ES-I3 (cell line): ENCODE results near the gene RAB4A.
A peak's percentile ranks its signal among the peaks of the same experiment; 100 is the strongest.

Experiments used
- H3K36me3 ChIP-seq: 2 replicates; pipeline ENCODE4 v1.6.1; 2013; ENCODE audit warnings: mild to moderate bottlenecking, low read length, control low read depth, moderate library complexity; ENCODE audit not compliant: insufficient read depth
- H3K4me1 ChIP-seq: 2 replicates; pipeline ENCODE4 v1.6.1; 2013; ENCODE audit warnings: mild to moderate bottlenecking, control low read depth, low read length; ENCODE audit not compliant: insufficient read depth
- H3K9ac ChIP-seq: 2 replicates; pipeline ENCODE4 v1.6.1; 2013; ENCODE audit warnings: low read depth, mild to moderate bottlenecking, low read length, moderate library complexity
- H3K9me3 ChIP-seq: 2 replicates; pipeline ENCODE4 v1.6.1; 2013; ENCODE audit warnings: mild to moderate bottlenecking, low read length, moderate library complexity; ENCODE audit not compliant: control insufficient read depth, insufficient read depth

RAB4A gene, protein sequence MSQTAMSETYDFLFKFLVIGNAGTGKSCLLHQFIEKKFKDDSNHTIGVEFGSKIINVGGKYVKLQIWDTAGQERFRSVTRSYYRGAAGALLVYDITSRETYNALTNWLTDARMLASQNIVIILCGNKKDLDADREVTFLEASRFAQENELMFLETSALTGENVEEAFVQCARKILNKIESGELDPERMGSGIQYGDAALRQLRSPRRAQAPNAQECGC

GRCh38 chr1:229270547-229271447, at the start of gene RAB4A:
TSS of gene RAB4A (plus strand) at chr1:229271111. CDS start at chr1:229271340, 229 bp downstream.
- Histone ChIP-seq H3K9ac (peak within 1 kb of the TSS; percentile 88), H3K4me1 (peaks cover 14% of the 10 kb centered on the region), H3K9me3 (no peaks in the 10 kb centered on the region), H3K36me3 (no peaks in the 10 kb centered on the region)

- Histone ChIP-seq H3K9ac (no peak overlapping the region), H3K4me1 (peaks cover 20% of the 10 kb centered on the region), H3K9me3 (no peaks in the 10 kb centered on the region), H3K36me3 (no peaks in the 10 kb centered on the region)
Measured at GRCh38 chr1:229222081-229222480, 48.8 kb upstream of the RAB4A start.

GRCh38 chr1:229223498-229223897, 47.4 kb upstream of the RAB4A start:
- no peaks in the 10 kb centered on the region for H3K36me3 ChIP-seq
- H3K4me1 ChIP-seq: peaks cover 22% of the 10 kb centered on the region
- H3K9me3 ChIP-seq: no peaks in the 10 kb centered on the region
- H3K9ac ChIP-seq: no peak overlapping the region

DNA sequence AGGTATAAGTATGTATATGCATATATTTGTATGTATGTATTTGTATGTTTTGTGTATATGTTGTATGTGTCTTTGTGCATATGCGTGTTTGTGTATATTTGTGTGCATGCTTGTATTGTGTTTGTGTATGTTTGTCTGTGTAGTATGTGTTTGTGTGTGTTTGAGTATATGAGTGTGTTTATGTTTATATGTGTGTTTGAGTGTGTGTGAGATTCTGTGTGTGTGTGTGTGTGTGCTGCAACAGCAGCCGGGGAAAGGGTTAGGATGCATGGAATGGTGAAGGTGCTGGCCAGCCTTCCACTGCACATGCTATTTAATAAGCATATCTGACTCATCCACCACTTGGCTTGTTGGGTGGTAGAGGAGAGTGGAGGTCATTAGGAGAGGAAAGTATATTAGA, 46.6 kb upstream of the RAB4A start:
- Histone ChIP-seq H3K9me3 (no peaks in the 10 kb centered on the region), H3K4me1 (peaks cover 29% of the 10 kb centered on the region), H3K36me3 (no peaks in the 10 kb centered on the region), H3K9ac (no peak overlapping the region)

DNA sequence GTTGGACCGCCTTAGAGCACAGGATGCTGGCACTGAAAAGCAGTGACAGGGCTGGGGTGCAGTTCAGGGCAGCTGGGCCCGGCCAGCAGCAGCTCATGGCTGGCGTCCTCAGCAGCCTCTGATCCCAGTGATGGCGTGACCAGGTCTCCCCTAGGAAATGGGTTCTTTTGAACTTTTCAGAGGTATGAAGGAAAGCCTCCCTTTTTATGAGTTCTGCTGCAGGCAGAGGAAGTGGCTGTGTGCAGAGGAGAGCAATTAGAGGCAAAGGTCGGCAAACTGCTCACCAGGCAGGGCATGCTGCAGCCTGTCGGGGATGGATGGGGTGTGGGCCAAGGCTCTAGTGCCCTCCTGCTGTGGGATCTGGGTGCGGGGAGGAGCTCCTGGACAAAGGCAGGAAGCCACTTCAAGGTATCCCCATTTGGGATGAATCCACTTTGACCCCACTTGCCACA, 45.6 kb upstream of the RAB4A start:
- Histone ChIP-seq H3K9me3 (no peaks in the 10 kb centered on the region), H3K36me3 (no peaks in the 10 kb centered on the region), H3K4me1 (peaks cover 39% of the 10 kb centered on the region), H3K9ac (no peak overlapping the region)

DNA sequence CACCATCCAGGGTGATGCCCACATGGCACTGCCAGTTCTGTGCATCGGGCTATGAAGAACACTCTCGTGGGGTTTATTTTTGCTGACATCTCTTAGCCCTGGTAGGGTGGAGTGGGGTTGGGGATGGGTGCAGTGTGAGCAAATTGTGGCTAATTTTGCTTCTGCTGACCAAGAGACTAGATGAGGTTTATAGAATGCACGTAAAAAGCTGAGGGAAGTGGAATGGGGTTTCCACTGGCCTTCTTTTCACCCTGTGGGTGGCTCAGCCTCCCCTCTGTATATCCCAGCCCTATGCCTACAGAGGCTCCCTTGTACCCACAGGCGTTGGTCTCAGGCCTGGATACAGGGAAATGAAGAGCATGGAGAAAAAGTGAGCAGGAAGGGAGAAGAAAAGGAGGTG, 44.1 kb upstream of the RAB4A start:
- no peaks in the 10 kb centered on the region for H3K9me3 ChIP-seq
- H3K9ac ChIP-seq: no peak overlapping the region
- H3K36me3 ChIP-seq: no peaks in the 10 kb centered on the region
- H3K4me1 ChIP-seq: peaks cover 49% of the 10 kb centered on the region

- Histone ChIP-seq H3K36me3 (no peaks in the 10 kb centered on the region), H3K9me3 (no peaks in the 10 kb centered on the region), H3K9ac (no peak overlapping the region), H3K4me1 (peaks cover 55% of the 10 kb centered on the region)
Measured at GRCh38 chr1:229227298-229227919, 43.5 kb upstream of the RAB4A start.

DNA sequence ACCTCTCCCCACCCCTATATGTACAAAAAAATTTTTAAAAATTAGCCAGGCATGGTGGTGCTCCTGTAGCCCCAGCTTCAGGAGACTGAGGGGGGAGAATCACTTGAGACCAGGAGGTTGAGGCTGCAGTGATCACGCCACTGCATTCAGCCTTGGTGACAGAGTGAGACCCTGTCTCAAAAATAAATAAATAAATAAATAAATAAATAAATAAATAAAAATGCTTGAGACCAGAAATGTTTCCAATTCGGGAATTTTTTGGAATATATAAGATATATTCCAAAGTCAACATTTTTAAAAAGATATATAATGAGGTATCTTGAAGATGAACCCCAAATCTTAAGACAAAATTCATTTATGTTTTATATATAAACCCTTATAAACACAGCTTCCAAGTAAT, 42.4 kb upstream of the RAB4A start:
- H3K9ac ChIP-seq: no peak overlapping the region
- H3K9me3 ChIP-seq: no peaks in the 10 kb centered on the region
- no peaks in the 10 kb centered on the region for H3K36me3 ChIP-seq
- H3K4me1 ChIP-seq: peaks cover 61% of the 10 kb centered on the region

GRCh38 chr1:229229137-229229720, 41.7 kb upstream of the RAB4A start:
- Histone ChIP-seq H3K36me3 (no peaks in the 10 kb centered on the region), H3K9me3 (no peaks in the 10 kb centered on the region), H3K9ac (peak overlapping the region; percentile 21; the same call in 1 of the 2 replicates), H3K4me1 (peaks cover 60% of the 10 kb centered on the region)

- Histone ChIP-seq H3K9me3 (no peaks in the 10 kb centered on the region), H3K36me3 (no peaks in the 10 kb centered on the region), H3K4me1 (peaks cover 60% of the 10 kb centered on the region), H3K9ac (peak overlapping the region; percentile 21; the same call in 1 of the 2 replicates)
Measured at GRCh38 chr1:229229721-229230139, 41.2 kb upstream of the RAB4A start.

DNA sequence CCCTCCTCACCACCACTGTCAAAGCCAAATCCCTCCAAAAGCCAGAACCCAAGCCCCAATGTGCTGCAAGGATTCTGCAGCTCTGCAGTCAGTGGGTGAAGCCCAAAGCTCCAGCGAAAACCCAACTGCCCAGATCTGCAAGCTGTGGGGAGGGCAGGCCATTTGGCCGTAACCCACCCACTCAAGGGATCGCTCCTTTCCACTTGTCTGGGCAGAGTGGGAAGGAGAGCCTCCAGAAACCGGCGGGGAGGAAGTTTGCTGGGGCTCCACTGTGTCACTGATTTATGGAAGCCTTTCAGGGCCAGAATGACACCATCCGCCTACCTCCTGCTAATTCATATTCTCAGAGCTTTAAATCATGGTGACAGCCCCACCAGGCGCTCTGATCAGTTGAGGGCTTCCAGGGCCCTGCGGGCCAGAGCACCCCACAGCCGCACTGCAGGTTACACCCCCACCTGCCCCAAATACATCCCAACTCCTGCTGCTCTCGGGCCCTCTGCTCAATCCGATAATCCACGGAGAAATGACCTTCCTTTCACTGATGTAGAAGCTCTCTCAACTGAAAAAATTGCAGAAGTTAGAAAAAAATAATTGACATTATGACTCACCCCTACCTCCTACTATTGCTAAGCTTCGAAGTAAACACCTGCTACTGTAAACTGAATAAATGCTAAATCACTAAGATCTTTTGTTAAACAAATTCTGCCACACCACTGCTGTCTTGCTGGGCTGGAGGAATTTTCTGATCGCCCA, 40.6 kb upstream of the RAB4A start:
- peaks cover 64% of the 10 kb centered on the region for H3K4me1 ChIP-seq
- no peaks in the 10 kb centered on the region for H3K36me3 ChIP-seq
- 0 out of 2 replicates have a peak overlapping the region, but pooled peaks have one; percentile 2 for H3K9ac ChIP-seq
- H3K9me3 ChIP-seq: no peaks in the 10 kb centered on the region

GRCh38 chr1:229230893-229231753, 39.8 kb upstream of the RAB4A start:
- Histone ChIP-seq H3K4me1 (peaks cover 64% of the 10 kb centered on the region), H3K36me3 (no peaks in the 10 kb centered on the region), H3K9me3 (no peaks in the 10 kb centered on the region), H3K9ac (peak overlapping the region; percentile 2; the same call in 1 of the 2 replicates)

DNA sequence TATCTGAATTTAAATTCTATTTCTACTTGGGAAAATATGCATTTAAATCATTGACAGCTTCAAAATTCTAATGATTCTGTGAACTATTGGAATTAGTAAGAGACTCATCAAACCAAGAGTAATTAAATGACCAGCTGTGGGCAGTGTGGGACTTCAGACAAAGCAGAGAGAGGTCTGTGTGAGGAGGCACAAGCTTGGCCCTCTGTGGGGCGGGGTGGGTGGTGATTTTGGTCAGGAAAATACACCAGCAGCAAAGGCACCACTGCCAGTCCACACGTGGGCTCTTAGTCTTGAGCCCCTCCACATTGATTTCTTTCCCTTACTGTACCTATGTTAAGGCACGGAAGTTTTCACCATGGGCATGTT, 39.2 kb upstream of the RAB4A start:
- no peaks in the 10 kb centered on the region for H3K9me3 ChIP-seq
- H3K9ac ChIP-seq: no peak overlapping the region
- H3K36me3 ChIP-seq: no peaks in the 10 kb centered on the region
- H3K4me1 ChIP-seq: peaks cover 64% of the 10 kb centered on the region
